GDM1 (cell line): ENCODE data around the gene SUZ12.
"Not testable (repeated sequence)": the region's sequence is repeated elsewhere in the genome, so short reads cannot be mapped to it uniquely, and the experiment has no call there.

Source experiments
- DNase-seq: peaks from one replicate; lab custom pipeline; 2025; lab: John Stamatoyannopoulos, UW

The SUZ12 gene

GRCh38 chr17:31936615-31937609 lies at the start of gene SUZ12:
Gene SUZ12, plus strand, starts transcription at chr17:31937007. Its CDS starts 240 bp downstream, at chr17:31937247.
- DNase-seq, result peak; percentile 88

GRCh38 chr17:31888124-31888523 lies 48.7 kb upstream of the SUZ12 start:
- DNase-seq, result peak; percentile 58

GRCh38 chr17:31900877-31901276 lies 35.9 kb upstream of the SUZ12 start:
- DNase-seq, result no peak

GRCh38 chr17:31902693-31903092 lies 34.1 kb upstream of the SUZ12 start:
- DNase-seq, result no peak

GRCh38 chr17:31903401-31903800 lies 33.4 kb upstream of the SUZ12 start:
- no peak for DNase-seq

- DNase-seq, result no peak
Measured at GRCh38 chr17:31907342-31907962, 29.4 kb upstream of the SUZ12 start.

- DNase-seq, result no peak
Measured at GRCh38 chr17:31908386-31908785, 28.4 kb upstream of the SUZ12 start.

GRCh38 chr17:31912705-31913104 lies 24.1 kb upstream of the SUZ12 start:
- peak; percentile 3 for DNase-seq

- DNase-seq, result no peak
Measured at GRCh38 chr17:31915456-31916100, 21.2 kb upstream of the SUZ12 start.

GRCh38 chr17:31916491-31917064 lies 20.2 kb upstream of the SUZ12 start:
- DNase-seq, result no peak

GRCh38 chr17:31917065-31917529 lies 19.7 kb upstream of the SUZ12 start:
- DNase-seq, result no peak

- not testable (repeated sequence) for DNase-seq
Measured at GRCh38 chr17:31917721-31918120, 19.1 kb upstream of the SUZ12 start.

- no peak for DNase-seq
Measured at GRCh38 chr17:31918701-31919128, 18.1 kb upstream of the SUZ12 start.

- no peak for DNase-seq
Measured at GRCh38 chr17:31919802-31920525, 16.8 kb upstream of the SUZ12 start.

GRCh38 chr17:31926100-31926729 lies 10.6 kb upstream of the SUZ12 start:
- no peak for DNase-seq

- DNase-seq, result no peak
Measured at GRCh38 chr17:31931756-31932155, 5.1 kb upstream of the SUZ12 start.

GRCh38 chr17:31935512-31935911 lies 1.3 kb upstream of the SUZ12 start:
- DNase-seq, result no peak

- not testable (repeated sequence) for DNase-seq
Measured at GRCh38 chr17:31937926-31938641, 1.3 kb downstream of the SUZ12 start.

GRCh38 chr17:31941916-31942315 lies 5.1 kb downstream of the SUZ12 start:
- DNase-seq, result not testable (repeated sequence)

GRCh38 chr17:31942396-31942795 lies 5.6 kb downstream of the SUZ12 start:
- DNase-seq, result not testable (repeated sequence)
